ENCODE data around the gene CACNA1G.

CACNA1G gene

DNA sequence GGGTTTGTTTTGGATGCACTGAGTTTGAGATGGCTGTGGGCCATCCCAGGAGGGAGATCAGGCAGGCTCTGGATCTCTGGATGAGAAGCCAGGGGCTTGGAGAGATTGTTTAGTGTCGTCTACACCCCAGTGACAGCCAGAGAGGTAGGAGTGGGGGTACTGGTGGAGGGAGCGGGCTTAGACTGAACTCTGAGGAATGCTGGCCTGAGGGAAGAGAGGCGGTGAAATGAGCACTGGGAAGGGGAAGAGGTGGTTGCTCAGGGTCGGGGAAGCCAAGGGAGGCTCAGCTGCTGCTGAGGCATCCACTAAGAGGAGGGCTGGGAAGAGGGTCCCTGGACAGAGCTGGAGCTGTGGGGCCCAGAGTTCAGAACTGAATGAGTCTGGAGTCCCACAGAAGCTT is 23.6 kb downstream of the CACNA1G start:
- no peak for DNase-seq (ENCODE audit: low read depth, low spot score)
- in situ Hi-C loops (cut with HindIII; ENCODE audit: low sequenced_read_pairs), result no loop called here
- no peak overlapping the region for H3K4me3 ChIP-seq (ENCODE audit: low read depth, low read length)
- TF ChIP-seq, protein P1, sequence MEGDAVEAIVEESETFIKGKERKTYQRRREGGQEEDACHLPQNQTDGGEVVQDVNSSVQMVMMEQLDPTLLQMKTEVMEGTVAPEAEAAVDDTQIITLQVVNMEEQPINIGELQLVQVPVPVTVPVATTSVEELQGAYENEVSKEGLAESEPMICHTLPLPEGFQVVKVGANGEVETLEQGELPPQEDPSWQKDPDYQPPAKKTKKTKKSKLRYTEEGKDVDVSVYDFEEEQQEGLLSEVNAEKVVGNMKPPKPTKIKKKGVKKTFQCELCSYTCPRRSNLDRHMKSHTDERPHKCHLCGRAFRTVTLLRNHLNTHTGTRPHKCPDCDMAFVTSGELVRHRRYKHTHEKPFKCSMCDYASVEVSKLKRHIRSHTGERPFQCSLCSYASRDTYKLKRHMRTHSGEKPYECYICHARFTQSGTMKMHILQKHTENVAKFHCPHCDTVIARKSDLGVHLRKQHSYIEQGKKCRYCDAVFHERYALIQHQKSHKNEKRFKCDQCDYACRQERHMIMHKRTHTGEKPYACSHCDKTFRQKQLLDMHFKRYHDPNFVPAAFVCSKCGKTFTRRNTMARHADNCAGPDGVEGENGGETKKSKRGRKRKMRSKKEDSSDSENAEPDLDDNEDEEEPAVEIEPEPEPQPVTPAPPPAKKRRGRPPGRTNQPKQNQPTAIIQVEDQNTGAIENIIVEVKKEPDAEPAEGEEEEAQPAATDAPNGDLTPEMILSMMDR (IDR thresholded peaks at IDR 0.05; ENCODE audit: low read depth, low read length), result no peak

DNA sequence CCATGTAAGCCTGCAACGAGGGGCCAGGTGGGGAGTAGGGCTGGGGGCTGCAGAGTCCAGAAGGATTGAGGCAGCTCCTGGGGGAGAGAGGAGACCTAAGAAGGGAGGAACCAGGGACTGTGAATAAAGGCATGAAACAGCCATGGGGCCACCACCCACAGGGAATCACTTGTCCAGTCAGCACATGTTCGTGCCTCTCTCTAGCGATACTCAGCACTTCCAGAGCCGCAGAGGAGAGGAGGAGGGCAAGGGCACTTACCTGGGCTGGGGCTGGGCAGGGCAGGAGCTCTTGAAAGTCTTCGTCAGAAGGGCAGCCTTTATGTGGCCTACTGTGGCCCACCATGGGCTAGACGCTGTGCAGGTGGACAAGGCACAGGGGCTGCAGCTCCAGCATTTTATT is 24.2 kb downstream of the CACNA1G start:
- in situ Hi-C loops (cut with HindIII; ENCODE audit: low sequenced_read_pairs), result no loop called here
- no peak for DNase-seq (ENCODE audit: low read depth, low spot score)
- TF ChIP-seq, protein P1 (IDR thresholded peaks at IDR 0.05; ENCODE audit: low read depth, low read length), result no peak
- no peak overlapping the region for H3K4me3 ChIP-seq (ENCODE audit: low read depth, low read length)

DNA sequence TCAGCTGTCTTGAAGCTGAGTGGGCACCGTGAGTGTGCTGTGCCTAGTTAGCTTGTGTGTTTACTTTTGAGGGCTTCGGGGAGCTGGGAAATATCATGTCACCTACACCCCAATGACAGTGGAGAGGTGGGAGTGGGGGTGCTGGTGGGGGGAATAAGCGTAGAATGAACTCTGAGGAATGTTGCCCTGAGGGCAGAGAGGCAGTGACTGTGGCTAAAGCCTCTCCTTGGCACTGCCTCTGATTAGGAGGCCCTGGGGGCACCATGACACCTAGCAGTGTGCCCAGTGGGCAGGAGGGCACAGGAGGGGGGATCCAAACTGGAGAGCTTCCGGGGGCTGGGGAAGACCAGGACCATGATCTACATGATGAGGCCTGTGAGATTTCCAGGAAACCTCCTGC is 24.8 kb downstream of the CACNA1G start:
- DNase-seq (ENCODE audit: low read depth, low spot score), result no peak
- TF ChIP-seq, protein P1 (IDR thresholded peaks at IDR 0.05; ENCODE audit: low read depth, low read length), result no peak
- no peak overlapping the region for H3K4me3 ChIP-seq (ENCODE audit: low read depth, low read length)
- in situ Hi-C loops (cut with HindIII; ENCODE audit: low sequenced_read_pairs), result no loop called here

DNA sequence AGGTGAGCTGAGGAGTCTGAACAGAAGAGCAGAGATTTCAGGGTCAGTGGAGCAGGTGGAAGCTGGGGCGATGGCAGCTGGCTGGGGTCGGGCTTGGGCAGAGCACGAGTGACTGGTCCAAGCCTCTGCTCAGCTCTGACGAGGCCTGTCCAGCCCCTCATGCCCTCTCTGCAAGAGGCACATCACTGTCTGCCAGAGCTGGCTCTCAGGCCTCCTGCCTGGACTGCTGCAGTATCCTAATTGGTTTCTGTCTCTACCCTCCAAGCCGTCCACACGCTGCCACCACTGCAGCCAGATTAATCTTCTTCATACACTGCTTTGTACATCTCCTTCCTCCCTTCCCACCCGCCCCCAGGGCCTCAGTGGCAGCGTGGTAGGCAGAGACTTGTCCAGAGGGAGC is 25.4 kb downstream of the CACNA1G start:
- H3K4me3 ChIP-seq (ENCODE audit: low read depth, low read length), result no peak overlapping the region
- in situ Hi-C loops (cut with HindIII; ENCODE audit: low sequenced_read_pairs), result no loop called here
- TF ChIP-seq, protein P1 (IDR thresholded peaks at IDR 0.05; ENCODE audit: low read depth, low read length), result no peak
- no peak for DNase-seq (ENCODE audit: low read depth, low spot score)

DNA sequence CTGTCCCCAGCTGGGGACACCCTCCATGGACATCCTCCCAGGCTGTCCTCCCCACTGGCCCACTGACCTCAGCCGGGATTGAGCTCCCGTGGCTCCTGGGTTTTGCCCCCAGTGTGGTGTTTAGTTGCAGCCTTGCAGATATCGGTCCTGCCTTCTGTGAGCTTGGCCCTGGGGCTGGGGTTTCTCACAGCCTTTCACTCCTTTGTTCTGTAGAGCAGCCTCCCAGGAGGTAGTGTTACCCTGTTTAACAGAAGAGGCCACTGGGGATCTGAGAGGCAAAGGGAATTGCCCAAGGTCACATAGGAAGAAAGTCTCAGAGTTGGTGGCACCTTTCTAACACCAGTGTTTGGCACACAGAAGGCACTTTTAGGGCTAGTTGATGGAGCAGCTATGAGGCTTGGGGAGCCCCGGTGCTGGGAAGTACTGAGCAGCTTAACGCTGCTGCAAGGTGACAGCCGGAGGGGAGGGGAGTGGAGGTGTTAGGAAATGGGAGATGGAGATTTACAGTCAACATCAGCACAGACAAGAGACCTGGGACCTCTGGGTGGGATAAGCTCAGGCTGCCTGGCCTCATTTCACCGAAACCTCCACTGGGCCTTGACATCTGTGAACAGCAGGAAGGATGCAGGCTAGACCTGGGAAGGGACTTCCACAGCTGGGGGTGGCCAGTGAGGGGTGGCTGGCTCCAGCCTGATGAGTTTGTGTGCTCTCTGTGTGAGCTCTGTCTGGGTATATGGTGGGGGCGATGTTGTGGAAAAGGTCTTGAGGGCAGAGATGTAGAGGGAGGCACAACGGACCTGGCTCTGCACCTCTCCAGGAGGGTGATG is 26.1 kb downstream of the CACNA1G start:
- TF ChIP-seq, protein P1 (IDR thresholded peaks at IDR 0.05; ENCODE audit: low read depth, low read length), result no peak
- no peak for DNase-seq (ENCODE audit: low read depth, low spot score)
- H3K4me3 ChIP-seq (ENCODE audit: low read depth, low read length), result no peak overlapping the region
- in situ Hi-C loops (cut with HindIII; ENCODE audit: low sequenced_read_pairs), result no loop called here

DNA sequence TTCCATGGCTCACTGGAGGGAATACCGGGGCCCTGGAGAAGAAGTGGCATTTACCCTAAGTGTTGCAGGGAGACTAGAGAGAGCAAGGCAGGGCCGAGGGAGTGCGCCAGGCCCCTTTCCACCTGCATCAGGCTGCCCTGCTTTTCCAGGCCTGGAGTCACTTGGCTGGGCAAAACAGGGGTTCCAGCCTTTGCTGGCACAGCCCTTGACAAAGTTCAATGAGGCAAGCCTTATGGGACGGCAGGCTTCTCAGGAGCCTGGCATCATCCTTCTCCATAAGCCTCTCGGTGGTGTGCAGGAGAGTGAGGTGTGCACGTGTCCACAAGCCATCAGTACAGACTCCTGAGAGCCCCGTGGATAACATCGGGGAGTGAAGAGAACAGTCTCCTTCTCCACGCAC is 27.1 kb downstream of the CACNA1G start:
- DNase-seq (ENCODE audit: low read depth, low spot score), result no peak
- in situ Hi-C loops (cut with HindIII; ENCODE audit: low sequenced_read_pairs), result no loop called here
- no peak overlapping the region for H3K4me3 ChIP-seq (ENCODE audit: low read depth, low read length)
- TF ChIP-seq, protein P1 (IDR thresholded peaks at IDR 0.05; ENCODE audit: low read depth, low read length), result no peak

All from astrocyte of the spinal cord (primary cell).